Esophagus squamous epithelium (tissue), 5 donors: ENCODE measurements around the gene SEMG1. TPM values are rescaled to one million over a fixed set of nuclear protein-coding genes. Genes with fewer than 3 reads are reported as not detected.

Source experiments
- DNase-seq: peaks from one replicate; lab custom pipeline; 2025; lab: John Stamatoyannopoulos, UW
- H3K27ac ChIP-seq, 4 donors: fragments of 200-600 bp; sonication (generic); one replicate each; pipeline ENCODE4 v1.5.1; 2016 to 2019; ENCODE audit warnings: mild to moderate bottlenecking in 1 of 4
- H3K27me3 ChIP-seq, 4 donors: fragments of 200-600 bp; sonication (generic); 1 replicate in 3 of 4; 2 replicates in 1 of 4; pipeline versions ENCODE4 v1.5.1 to v1.6.0; 2017 to 2021; ENCODE audit warnings: antibody characterized with exemption in 1 of 4
- H3K36me3 ChIP-seq, 3 donors: fragments of 200-600 bp; sonication (generic); one replicate each; pipeline ENCODE4 v1.5.1; 2016 to 2019
- H3K4me1 ChIP-seq, 3 donors: fragments of 200-600 bp; sonication (generic); one replicate each; pipeline ENCODE4 v1.5.1; 2017 to 2019
- H3K4me3 ChIP-seq, 4 donors: fragments of 200-600 bp; sonication (generic); 1 replicate in 3 of 4; 2 replicates in 1 of 4; pipeline ENCODE4 v1.5.1; 2016 to 2019; ENCODE audit warnings: mild to moderate bottlenecking in 2 of 4, moderate library complexity in 1 of 4
- H3K9me3 ChIP-seq, 3 donors: fragments of 200-600 bp; sonication (generic); one replicate each; pipeline ENCODE4 v1.5.1; 2016 to 2019
- POLR2A ChIP-seq, 4 donors: fragments of 450-650 bp; IDR thresholded peaks; one replicate each; pipeline ENCODE4 v1.6.1; 2017; ENCODE audit warnings: antibody characterized with exemption in 4 of 4, mild to moderate bottlenecking in 4 of 4, moderate library complexity in 3 of 4
- whole genome bisulfite sequencing, 2 donors: methylation state at CpG; one replicate each; pipeline ENCODE4 v1.1.5; 2018; 5-methylcytosine and 5-hydroxymethylcytosine counted together
- intact Hi-C: fragments of 100-400 bp; cut with DNase I; formaldehyde crosslinking; loops from one replicate; pipeline ENCODE4 v1.15.0; 2022
- total RNA-seq, 4 donors: library from RNA; depleted of rRNA; stranded (reverse); fragments of >200 nt; gene quantifications; one replicate each; pipeline ENCODE4 v1.1.0, GENCODE V29; 2016
- TF ChIP-seq, protein P1 (sequence below), 6 experiments: fragments of 450-650 bp in 4 of 6; fragments of 200-600 bp in 2 of 6; sonication (generic) in 2 of 6; IDR thresholded peaks; one replicate each; pipeline ENCODE4 v1.5.1; 2016 to 2019; ENCODE audit warnings: antibody characterized with exemption in 6 of 6, mild to moderate bottlenecking in 4 of 6, moderate library complexity in 4 of 6
- donor health status: DM: yes; HTN: yes; CAD: no.

The SEMG1 gene, protein sequence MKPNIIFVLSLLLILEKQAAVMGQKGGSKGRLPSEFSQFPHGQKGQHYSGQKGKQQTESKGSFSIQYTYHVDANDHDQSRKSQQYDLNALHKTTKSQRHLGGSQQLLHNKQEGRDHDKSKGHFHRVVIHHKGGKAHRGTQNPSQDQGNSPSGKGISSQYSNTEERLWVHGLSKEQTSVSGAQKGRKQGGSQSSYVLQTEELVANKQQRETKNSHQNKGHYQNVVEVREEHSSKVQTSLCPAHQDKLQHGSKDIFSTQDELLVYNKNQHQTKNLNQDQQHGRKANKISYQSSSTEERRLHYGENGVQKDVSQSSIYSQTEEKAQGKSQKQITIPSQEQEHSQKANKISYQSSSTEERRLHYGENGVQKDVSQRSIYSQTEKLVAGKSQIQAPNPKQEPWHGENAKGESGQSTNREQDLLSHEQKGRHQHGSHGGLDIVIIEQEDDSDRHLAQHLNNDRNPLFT
- not detected for total RNA-seq

- Histone ChIP-seq H3K4me1 (no peaks in the 10 kb centered on the region), H3K36me3 (no peaks in the 10 kb centered on the region), H3K4me3 (no peak within 1 kb of the TSS), H3K9me3 (no peaks in the 10 kb centered on the region), H3K27me3 (peaks cover 0 to 51% (median 0%) of the 10 kb centered on the region in 4 donors), H3K27ac (no peak within 1 kb of the TSS)
- intact Hi-C loops, result no loop called here
- TF ChIP-seq POLR2A (IDR thresholded peaks at IDR 0.05), result no peak
- TF ChIP-seq, protein P1, sequence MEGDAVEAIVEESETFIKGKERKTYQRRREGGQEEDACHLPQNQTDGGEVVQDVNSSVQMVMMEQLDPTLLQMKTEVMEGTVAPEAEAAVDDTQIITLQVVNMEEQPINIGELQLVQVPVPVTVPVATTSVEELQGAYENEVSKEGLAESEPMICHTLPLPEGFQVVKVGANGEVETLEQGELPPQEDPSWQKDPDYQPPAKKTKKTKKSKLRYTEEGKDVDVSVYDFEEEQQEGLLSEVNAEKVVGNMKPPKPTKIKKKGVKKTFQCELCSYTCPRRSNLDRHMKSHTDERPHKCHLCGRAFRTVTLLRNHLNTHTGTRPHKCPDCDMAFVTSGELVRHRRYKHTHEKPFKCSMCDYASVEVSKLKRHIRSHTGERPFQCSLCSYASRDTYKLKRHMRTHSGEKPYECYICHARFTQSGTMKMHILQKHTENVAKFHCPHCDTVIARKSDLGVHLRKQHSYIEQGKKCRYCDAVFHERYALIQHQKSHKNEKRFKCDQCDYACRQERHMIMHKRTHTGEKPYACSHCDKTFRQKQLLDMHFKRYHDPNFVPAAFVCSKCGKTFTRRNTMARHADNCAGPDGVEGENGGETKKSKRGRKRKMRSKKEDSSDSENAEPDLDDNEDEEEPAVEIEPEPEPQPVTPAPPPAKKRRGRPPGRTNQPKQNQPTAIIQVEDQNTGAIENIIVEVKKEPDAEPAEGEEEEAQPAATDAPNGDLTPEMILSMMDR (IDR thresholded peaks at IDR 0.05), result no peak
- DNase-seq, result no peak
- WGBS, 2 donors, result 18 to 56% methylated on average over 1 of the region's 1 CpG
These were observed at the start of gene SEMG1 for GRCh38 chr20:45206725-45207124. TSS of gene SEMG1 (plus strand) at chr20:45207033. CDS start at chr20:45207054, 21 bp downstream.

DNA sequence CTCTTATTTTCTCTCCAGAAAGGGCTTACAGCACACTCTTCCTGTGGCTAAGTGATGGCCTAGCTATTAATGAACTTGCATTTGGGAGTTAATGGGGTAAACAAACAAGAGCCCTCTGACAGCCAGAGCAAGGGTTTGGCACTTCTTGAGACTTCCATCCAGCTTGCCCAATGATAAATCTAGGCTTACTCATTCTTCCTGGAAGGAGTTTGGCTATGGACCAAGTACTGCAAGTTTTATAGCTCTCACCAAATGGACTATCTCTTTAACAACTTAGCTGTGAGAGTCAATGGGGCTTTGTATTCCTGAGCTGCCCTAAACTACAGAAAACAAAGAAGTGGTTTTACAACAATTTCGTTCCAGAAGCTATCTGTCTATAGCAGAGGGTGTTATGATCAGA, 48.9 kb upstream of the SEMG1 start:
- Histone ChIP-seq H3K9me3 (peaks cover 0 to 7% (median 0%) of the 10 kb centered on the region in 3 donors), H3K27me3 (peaks cover 0 to 3% (median 0%) of the 10 kb centered on the region in 4 donors), H3K4me3 (peak overlapping the region in 1 of 4 donors; percentile 9), H3K27ac (peak overlapping the region in 3 of 4 donors; percentile 9 to 50 (median 24)), H3K36me3 (no peaks in the 10 kb centered on the region), H3K4me1 (peaks cover 4 to 23% (median 5%) of the 10 kb centered on the region in 3 donors)
- intact Hi-C loops, result no loop called here
- 13 to 38% methylated on average over 1 of the region's 1 CpG for WGBS, 2 donors
- no peak for TF ChIP-seq POLR2A (IDR thresholded peaks at IDR 0.05)
- TF ChIP-seq, protein P1 (IDR thresholded peaks at IDR 0.05), result no peak
- no peak for DNase-seq

DNA sequence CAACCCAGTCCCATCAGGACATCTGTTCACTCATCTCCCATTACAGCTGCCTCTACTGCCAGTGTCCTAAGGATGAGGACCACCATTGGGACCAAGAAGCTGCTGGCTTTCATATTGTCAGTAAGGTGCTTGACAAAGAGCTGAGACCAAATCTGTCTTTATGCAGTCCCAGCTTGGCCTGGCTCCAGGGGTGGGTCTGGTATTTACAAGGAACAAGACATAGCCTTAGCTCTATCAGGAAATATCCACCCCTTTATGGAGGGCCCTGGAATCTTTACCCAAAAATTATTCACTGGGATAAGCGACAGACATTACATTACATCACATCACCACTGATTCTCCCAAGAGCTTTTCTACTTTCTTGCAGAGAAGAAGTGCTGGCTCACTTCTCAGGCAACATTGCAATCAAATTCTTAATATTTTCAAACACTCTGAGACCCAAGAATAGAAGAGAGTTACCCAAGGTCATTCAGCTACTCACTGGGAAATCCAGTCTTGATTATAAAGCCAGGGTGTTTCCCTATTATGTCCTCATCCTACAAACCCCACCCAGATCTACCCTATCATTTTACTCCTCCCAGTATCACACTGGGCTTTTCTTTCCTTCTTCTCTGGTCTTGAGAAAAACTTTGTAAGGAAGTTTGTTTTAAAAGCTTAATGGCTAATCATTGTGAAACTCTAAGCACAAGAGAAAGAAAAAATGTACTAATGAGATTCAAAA, 43.6 kb upstream of the SEMG1 start:
- Histone ChIP-seq H3K4me3 (no peak overlapping the region), H3K36me3 (no peaks in the 10 kb centered on the region), H3K27ac (peak overlapping the region in 2 of 4 donors; percentile 32 to 41), H3K4me1 (peaks cover 0 to 10% (median 0%) of the 10 kb centered on the region in 3 donors), H3K9me3 (peaks cover 0 to 17% (median 0%) of the 10 kb centered on the region in 3 donors), H3K27me3 (peaks cover 0 to 10% (median 0%) of the 10 kb centered on the region in 4 donors)
- 50 to 90% methylated on average over 1 of the region's 1 CpG for WGBS, 2 donors
- DNase-seq, result no peak
- TF ChIP-seq POLR2A (IDR thresholded peaks at IDR 0.05), result no peak
- TF ChIP-seq, protein P1 (IDR thresholded peaks at IDR 0.05), result no peak
- intact Hi-C loops, result no loop called here

DNA sequence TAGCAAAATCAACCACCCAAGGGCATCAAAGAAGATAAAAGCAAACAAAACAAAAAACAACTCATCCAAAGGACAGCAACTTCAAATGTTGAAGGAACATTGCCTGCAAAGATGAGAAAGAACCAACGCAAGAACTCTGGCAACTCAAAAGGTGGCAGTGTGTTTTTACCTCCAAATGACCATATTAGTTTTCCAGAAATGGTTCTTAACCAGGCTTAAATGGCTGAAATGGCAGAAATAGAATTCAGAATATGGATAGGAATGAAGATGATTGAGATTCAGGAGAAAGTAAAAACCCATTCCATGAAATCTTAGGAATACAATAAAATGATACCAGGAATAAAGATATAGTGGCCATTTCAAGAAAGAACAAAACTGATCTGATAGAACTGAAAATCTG, 41.9 kb upstream of the SEMG1 start:
- no peak overlapping the region for H3K4me3 ChIP-seq
- no peak for DNase-seq
- H3K36me3 ChIP-seq, result no peaks in the 10 kb centered on the region
- peaks cover 0 to 6% (median 0%) of the 10 kb centered on the region in 3 donors for H3K4me1 ChIP-seq
- H3K9me3 ChIP-seq, result peaks cover 0 to 10% (median 0%) of the 10 kb centered on the region in 3 donors
- peaks cover 0 to 10% (median 0%) of the 10 kb centered on the region in 4 donors for H3K27me3 ChIP-seq
- intact Hi-C loops, result no loop called here
- H3K27ac ChIP-seq, result no peak overlapping the region
- TF ChIP-seq, protein P1 (IDR thresholded peaks at IDR 0.05), result no peak
- no peak for TF ChIP-seq POLR2A (IDR thresholded peaks at IDR 0.05)
- 78 to 89% methylated on average over 1 of the region's 1 CpG for WGBS, 2 donors
